Fibroblast of skin of right biceps (primary cell): Measurements from ENCODE around the gene SLC16A8.

Experiments used
- DNase-seq: peaks from one replicate; pipeline ENCODE4 v3.0.0-alpha.2; 2013

The SLC16A8 gene

GRCh38 chr22:38070250-38070921 is 13.6 kb downstream of the SLC16A8 start:
- no peak for DNase-seq

- peak; percentile 8 for DNase-seq
Measured at GRCh38 chr22:38069372-38070249, 14.4 kb downstream of the SLC16A8 start.

GRCh38 chr22:38068641-38069371 is 15.2 kb downstream of the SLC16A8 start:
- no peak for DNase-seq

- DNase-seq: no peak
Measured at GRCh38 chr22:38067761-38068360, 16.1 kb downstream of the SLC16A8 start.

- no peak for DNase-seq
Measured at GRCh38 chr22:38067028-38067415, 17.0 kb downstream of the SLC16A8 start.

- DNase-seq: no peak
Measured at GRCh38 chr22:38066381-38067027, 17.5 kb downstream of the SLC16A8 start.

- no peak for DNase-seq
Measured at GRCh38 chr22:38065539-38065938, 18.4 kb downstream of the SLC16A8 start.

GRCh38 chr22:38062791-38063190 is 21.2 kb downstream of the SLC16A8 start:
- no peak for DNase-seq

- DNase-seq: peak; percentile 90
Measured at GRCh38 chr22:38056969-38057891, 26.8 kb downstream of the SLC16A8 start, which contains the start of gene PICK1. TSS of gene PICK1 (plus strand) at chr22:38057404. CDS start at chr22:38057810, 406 bp downstream.

GRCh38 chr22:38051900-38052862 is 31.8 kb downstream of the SLC16A8 start:
- peak; percentile 75 for DNase-seq

GRCh38 chr22:38051261-38051660 is 32.7 kb downstream of the SLC16A8 start:
- DNase-seq: no peak

- DNase-seq: no peak
Measured at GRCh38 chr22:38050720-38051119, 33.3 kb downstream of the SLC16A8 start.

- no peak for DNase-seq
Measured at GRCh38 chr22:38049812-38050619, 34.0 kb downstream of the SLC16A8 start.

- no peak for DNase-seq
Measured at GRCh38 chr22:38046070-38046748, 37.8 kb downstream of the SLC16A8 start.

GRCh38 chr22:38043151-38044039 is 40.6 kb downstream of the SLC16A8 start:
- DNase-seq: no peak

- no peak for DNase-seq
Measured at GRCh38 chr22:38042488-38042790, 41.5 kb downstream of the SLC16A8 start.

GRCh38 chr22:38041760-38042487 is 42.1 kb downstream of the SLC16A8 start:
- no peak for DNase-seq
